Endometrium (tissue), 2 donors: Measurements from ENCODE around the gene CRB1.
"Not testable (repeated sequence)": the region's sequence is repeated elsewhere in the genome, so short reads cannot be mapped to it uniquely, and the experiment has no call there.

Experiments used
- FAIRE-seq: peaks from 2 replicates; lab custom pipeline; 2012; peaks lifted over from hg19 to GRCh38; lab: Jason Lieb, UNC
- donor health status: control.
- donor health status: control.

The CRB1 gene

GRCh38 chr1:197400522-197400902 is 132.5 kb downstream of the CRB1 start:
- peak; percentile 29 for FAIRE-seq

DNA sequence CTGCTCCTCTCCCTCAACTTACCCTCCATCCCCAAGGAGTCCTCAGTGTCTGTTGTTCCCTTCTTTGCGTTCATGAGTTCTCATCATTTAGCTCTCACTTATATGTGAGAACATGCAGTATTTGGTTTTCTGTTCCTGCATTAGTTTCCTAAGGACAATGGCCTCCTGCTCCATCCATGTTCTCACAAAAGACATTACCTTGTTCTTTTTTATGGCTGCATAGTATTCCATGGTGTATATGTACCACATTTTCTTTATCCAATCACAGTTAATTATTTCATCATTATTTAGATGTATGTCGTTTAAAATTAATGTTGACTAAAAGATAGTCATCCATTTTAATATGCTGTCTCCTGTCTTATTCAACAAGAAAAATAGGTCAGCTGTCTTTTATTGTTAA is 134.1 kb downstream of the CRB1 start:
- FAIRE-seq: no peak

DNA sequence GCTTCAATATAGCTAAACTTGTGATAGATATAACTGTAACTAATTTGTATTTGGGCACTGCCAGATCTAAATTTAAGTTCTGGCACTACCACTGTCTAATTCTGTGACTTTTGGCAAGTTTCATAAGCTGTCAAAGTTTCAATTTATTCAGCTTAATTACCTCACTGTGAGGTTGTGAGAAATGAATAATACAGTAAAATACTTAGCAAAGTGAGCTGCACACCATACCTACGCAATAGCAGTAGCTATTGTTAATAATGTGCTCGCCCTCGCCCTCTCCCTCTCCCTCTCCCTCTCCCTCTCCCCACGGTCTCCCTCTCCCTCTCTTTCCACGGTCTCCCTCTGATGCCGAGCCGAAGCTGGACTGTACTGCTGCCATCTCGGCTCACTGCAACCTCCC is 136.7 kb downstream of the CRB1 start:
- not testable (repeated sequence) for FAIRE-seq

DNA sequence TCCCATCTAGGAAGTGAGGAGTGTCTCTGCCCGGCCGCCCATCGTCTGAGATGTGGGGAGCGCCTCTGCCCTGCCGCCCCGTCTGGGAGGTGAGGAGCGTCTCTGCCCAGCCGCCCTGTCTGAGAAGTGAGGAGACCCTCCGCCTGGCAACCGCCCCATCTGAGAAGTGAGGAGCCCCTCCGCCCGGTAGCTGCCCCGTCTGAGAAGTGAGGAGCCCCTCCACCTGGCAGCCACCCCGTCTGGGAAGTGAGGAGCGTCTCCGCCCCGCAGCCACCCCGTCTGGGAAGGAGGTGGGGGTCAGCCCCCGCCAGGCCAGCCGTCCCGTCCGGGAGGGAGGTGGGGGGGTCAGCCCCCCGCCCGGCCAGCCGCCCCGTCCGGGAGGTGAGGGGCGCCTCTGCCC is 137.6 kb downstream of the CRB1 start:
- FAIRE-seq: not testable (repeated sequence)

- peak; percentile 97 for FAIRE-seq
Observed at GRCh38 chr1:197413564-197413963, 145.5 kb downstream of the CRB1 start.

- no peak for FAIRE-seq
Observed at GRCh38 chr1:197415221-197415620, 147.2 kb downstream of the CRB1 start.

- FAIRE-seq: no peak
Observed at GRCh38 chr1:197418693-197419092, 150.6 kb downstream of the CRB1 start.

GRCh38 chr1:197422993-197423392 is 154.9 kb downstream of the CRB1 start:
- no peak for FAIRE-seq

- no peak for FAIRE-seq
Observed at GRCh38 chr1:197424380-197424779, 156.3 kb downstream of the CRB1 start.

DNA sequence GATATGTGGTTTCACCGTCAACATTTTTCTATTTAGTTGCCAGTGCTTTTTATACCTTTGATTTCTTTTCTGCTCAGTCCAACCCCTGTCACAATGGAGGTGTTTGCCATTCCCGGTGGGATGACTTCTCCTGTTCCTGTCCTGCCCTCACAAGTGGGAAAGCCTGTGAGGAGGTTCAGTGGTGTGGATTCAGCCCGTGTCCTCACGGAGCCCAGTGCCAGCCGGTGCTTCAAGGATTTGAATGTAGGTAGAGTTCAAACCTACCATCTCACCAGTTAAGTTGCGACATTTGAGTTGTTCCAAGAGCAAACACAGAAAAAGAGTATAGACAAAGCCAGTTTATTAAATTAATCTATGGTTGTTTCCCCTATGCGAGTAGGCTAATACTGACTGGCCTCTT is 161.3 kb downstream of the CRB1 start:
- no peak for FAIRE-seq

- no peak for FAIRE-seq
Observed at GRCh38 chr1:197435224-197435623, 167.2 kb downstream of the CRB1 start.

- no peak for FAIRE-seq
Observed at GRCh38 chr1:197437601-197438000, 169.5 kb downstream of the CRB1 start.

- no peak for FAIRE-seq
Observed at GRCh38 chr1:197438010-197438790, 170.1 kb downstream of the CRB1 start.

GRCh38 chr1:197439708-197440280 is 171.7 kb downstream of the CRB1 start:
- FAIRE-seq: no peak

GRCh38 chr1:197440715-197441114 is 172.7 kb downstream of the CRB1 start:
- no peak for FAIRE-seq

DNA sequence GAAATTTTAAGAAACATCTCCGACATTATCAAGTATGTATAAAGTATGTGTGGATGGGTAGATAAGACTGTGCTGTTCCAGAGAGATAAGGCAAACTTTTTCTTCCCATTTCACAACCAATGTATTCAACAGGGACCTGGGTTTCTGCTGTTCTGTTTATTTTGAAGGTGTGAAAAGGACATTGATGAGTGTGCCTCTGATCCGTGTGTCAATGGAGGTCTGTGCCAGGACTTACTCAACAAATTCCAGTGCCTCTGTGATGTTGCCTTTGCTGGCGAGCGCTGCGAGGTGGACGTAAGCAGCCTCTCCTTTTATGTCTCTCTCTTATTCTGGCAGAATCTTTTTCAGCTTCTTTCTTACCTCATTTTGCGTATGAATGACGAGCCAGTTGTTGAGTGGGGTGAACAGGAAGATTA is 174.0 kb downstream of the CRB1 start:
- no peak for FAIRE-seq

DNA sequence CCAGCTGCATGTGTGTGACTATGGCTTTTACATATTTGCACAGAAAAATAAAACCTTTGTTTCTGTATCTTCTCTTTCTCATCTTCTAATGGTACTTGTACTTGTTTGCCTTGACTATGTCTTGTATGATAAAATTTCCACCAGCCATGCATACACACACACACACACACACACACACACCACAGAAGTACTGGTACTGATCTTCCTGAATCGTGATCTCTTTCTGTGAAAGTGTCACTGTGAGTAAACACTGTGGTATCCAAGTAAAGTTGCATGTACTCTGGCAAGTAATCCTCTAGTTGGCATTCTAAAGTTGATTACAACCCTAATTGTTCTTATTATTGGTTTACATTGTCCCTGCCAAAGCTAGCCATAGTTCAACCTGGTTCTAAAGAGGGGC is 176.7 kb downstream of the CRB1 start:
- FAIRE-seq: no peak

DNA sequence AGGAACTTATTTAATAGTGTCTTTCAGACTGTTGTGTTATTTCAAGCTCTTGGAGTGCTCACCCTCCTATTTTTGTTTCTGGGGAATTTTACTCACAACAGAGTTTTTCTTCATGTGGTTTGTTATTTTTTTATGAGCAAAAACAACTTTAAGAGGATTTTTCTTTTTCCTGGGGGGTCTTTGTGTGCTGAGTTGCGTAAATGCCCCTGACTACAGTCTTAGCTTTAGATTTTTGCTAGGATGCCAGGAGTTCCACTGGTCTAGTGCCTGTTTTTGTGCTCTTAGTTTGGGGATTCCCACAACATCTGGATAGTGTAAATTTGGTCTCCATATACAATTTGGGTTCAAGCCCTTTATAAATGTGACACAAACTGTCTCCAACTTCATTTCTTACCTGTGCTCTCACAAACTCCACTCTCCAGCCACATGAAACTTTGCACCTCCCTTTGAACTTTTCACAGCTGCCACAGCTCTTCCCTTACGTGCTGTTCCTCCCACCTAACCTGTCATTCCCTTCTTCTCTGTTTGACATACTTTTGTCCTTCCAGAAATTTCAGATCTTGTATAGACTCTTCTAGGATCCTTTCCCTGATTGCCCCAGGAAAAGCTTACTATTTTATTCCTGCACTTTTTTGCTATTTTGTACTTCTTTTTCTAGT is 180.2 kb downstream of the CRB1 start:
- peak; percentile 23 for FAIRE-seq

- no peak for FAIRE-seq
Observed at GRCh38 chr1:197451381-197451780, 183.3 kb downstream of the CRB1 start.

GRCh38 chr1:197453376-197454058 is 185.5 kb downstream of the CRB1 start:
- FAIRE-seq: peak; percentile 84

GRCh38 chr1:197462539-197462938 is 194.5 kb downstream of the CRB1 start:
- no peak for FAIRE-seq

- FAIRE-seq: no peak
Observed at GRCh38 chr1:197463142-197463541, 195.1 kb downstream of the CRB1 start.

DNA sequence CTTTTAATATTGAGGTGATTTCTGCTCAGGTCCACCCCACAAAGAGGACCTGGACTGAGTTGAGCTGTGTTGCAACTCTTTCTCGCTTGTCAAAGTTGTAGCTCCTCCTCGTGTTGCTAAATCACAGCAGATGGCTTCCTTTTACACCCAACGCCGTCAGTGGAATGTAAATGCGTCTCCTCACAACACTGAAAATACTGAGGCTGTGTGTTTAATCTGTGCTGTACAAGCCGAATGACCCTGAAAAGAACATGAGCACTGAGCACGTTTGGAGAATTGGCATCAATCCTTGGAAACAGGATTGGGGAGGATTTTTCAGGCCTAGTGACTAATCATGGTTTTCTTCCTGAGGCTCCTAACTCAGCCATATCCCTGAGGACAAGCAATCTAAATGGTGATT is 196.0 kb downstream of the CRB1 start:
- peak; percentile 26 for FAIRE-seq
